ENCODE data around the gene PPP1R26. TPM values are rescaled to one million over a fixed set of nuclear protein-coding genes. Genes with fewer than 3 reads are reported as not detected.

Gene PPP1R26
- polyA plus RNA-seq, 1 donor from 2014 or later, result 20.1 TPM

DNA sequence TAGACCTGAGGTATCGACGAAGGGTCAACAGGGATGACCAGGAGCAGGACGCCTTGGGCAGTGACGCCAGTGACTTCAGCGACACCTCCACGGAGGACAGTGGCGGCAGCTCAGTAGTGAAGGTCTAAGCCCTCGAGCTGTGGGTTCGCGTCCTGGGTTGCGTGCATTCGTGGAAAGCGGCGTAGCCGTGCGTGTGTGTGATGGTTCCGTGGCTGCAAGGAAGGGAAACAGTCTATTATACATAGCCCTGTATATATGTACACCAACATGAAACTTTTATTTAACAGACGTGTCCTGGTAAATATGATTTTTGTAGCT is 8.4 kb downstream of the PPP1R26 start:
- H2AFZ ChIP-seq (ENCODE audit: low read depth, low read length), result no peak overlapping the region
- TF ChIP-seq MXI1 (conservative IDR thresholded peaks at IDR 0.05; ENCODE audit: poor library complexity, severe bottlenecking) (no peak), POLR2AphosphoS5 (IDR thresholded peaks at IDR 0.05) (no peak)
- H3K36me3 ChIP-seq (ENCODE audit: insufficient read depth, low read length), result no peaks in the 10 kb centered on the region
- no peaks in the 10 kb centered on the region for H3K79me2 ChIP-seq (replicated peaks; ENCODE audit: insufficient read depth, low read length)
- H3K9me3 ChIP-seq (ENCODE audit: low read length), result no peaks in the 10 kb centered on the region
- no peak overlapping the region for H3K9ac ChIP-seq (ENCODE audit: low read length)
- H3F3A ChIP-seq (ENCODE audit: insufficient read depth, low read length, poor library complexity, severe bottlenecking), result no peaks in the 10 kb centered on the region
- no peak overlapping the region for H3K27ac ChIP-seq (ENCODE audit: low read length)
- H3K27me3 ChIP-seq (ENCODE audit: insufficient read depth, low read depth, low read length), result no peaks in the 10 kb centered on the region
- H3K4me2 ChIP-seq (ENCODE audit: low read length), result no peak overlapping the region
- H3K4me3 ChIP-seq (ENCODE audit: low read length), result no peak overlapping the region
- H3K9me2 ChIP-seq (ENCODE audit: insufficient read depth, low read length), result no peaks in the 10 kb centered on the region
- no peaks in the 10 kb centered on the region for H4K20me1 ChIP-seq (ENCODE audit: insufficient read depth)

DNA sequence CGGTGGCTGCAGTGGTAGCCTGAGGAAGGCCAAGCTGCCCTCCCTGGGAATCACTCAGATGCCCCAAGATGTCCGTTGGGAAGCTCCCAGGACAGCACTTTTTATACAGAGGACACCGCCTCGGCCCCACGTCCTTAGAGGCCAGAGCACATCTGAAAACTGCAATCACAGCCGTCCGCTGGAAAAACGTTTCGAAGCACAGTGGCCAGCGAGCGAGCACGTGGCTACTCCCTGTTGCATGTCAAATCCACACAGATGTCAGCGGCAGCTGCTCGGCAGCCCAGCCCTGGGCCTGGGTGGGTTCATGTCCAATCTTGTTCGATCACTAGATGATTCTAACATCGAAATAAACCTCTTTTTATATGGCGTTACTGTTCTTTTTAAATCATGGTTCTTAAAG is 8.9 kb downstream of the PPP1R26 start:
- H3K79me2 ChIP-seq (replicated peaks; ENCODE audit: insufficient read depth, low read length), result no peaks in the 10 kb centered on the region
- no peaks in the 10 kb centered on the region for H4K20me1 ChIP-seq (ENCODE audit: insufficient read depth)
- H3K4me3 ChIP-seq (ENCODE audit: low read length), result no peak overlapping the region
- H3K27ac ChIP-seq (ENCODE audit: low read length), result no peak overlapping the region
- H3K9me2 ChIP-seq (ENCODE audit: insufficient read depth, low read length), result no peaks in the 10 kb centered on the region
- no peaks in the 10 kb centered on the region for H3K36me3 ChIP-seq (ENCODE audit: insufficient read depth, low read length)
- H3K4me2 ChIP-seq (ENCODE audit: low read length), result no peak overlapping the region
- no peak overlapping the region for H2AFZ ChIP-seq (ENCODE audit: low read depth, low read length)
- TF ChIP-seq TAF1 (IDR thresholded peaks at IDR 0.05; ENCODE audit: low read depth), result no peak
- TF ChIP-seq EP300 (conservative IDR thresholded peaks at IDR 0.05; ENCODE audit: poor library complexity, severe bottlenecking), result no peak
- TF ChIP-seq, protein P1, sequence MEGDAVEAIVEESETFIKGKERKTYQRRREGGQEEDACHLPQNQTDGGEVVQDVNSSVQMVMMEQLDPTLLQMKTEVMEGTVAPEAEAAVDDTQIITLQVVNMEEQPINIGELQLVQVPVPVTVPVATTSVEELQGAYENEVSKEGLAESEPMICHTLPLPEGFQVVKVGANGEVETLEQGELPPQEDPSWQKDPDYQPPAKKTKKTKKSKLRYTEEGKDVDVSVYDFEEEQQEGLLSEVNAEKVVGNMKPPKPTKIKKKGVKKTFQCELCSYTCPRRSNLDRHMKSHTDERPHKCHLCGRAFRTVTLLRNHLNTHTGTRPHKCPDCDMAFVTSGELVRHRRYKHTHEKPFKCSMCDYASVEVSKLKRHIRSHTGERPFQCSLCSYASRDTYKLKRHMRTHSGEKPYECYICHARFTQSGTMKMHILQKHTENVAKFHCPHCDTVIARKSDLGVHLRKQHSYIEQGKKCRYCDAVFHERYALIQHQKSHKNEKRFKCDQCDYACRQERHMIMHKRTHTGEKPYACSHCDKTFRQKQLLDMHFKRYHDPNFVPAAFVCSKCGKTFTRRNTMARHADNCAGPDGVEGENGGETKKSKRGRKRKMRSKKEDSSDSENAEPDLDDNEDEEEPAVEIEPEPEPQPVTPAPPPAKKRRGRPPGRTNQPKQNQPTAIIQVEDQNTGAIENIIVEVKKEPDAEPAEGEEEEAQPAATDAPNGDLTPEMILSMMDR (IDR thresholded peaks at IDR 0.05; ENCODE audit: poor library complexity, severe bottlenecking), result no peak
- no peak for TF ChIP-seq EZH2 (IDR thresholded peaks at IDR 0.05; ENCODE audit: borderline replicate concordance, insufficient read depth, low read length, poor library complexity, severe bottlenecking)
- TF ChIP-seq MXI1 (conservative IDR thresholded peaks at IDR 0.05; ENCODE audit: poor library complexity, severe bottlenecking), result no peak
- no peak for TF ChIP-seq POLR2AphosphoS5 (IDR thresholded peaks at IDR 0.05)
- no peak for TF ChIP-seq RAD21 (conservative IDR thresholded peaks at IDR 0.05)
- TF ChIP-seq SMC3 (conservative IDR thresholded peaks at IDR 0.05; ENCODE audit: poor library complexity), result no peak
- H3F3A ChIP-seq (ENCODE audit: insufficient read depth, low read length, poor library complexity, severe bottlenecking), result no peaks in the 10 kb centered on the region
- no peak overlapping the region for H3K9ac ChIP-seq (ENCODE audit: low read length)
- H3K9me3 ChIP-seq (ENCODE audit: low read length), result no peaks in the 10 kb centered on the region
- no peaks in the 10 kb centered on the region for H3K27me3 ChIP-seq (ENCODE audit: insufficient read depth, low read depth, low read length)

DNA sequence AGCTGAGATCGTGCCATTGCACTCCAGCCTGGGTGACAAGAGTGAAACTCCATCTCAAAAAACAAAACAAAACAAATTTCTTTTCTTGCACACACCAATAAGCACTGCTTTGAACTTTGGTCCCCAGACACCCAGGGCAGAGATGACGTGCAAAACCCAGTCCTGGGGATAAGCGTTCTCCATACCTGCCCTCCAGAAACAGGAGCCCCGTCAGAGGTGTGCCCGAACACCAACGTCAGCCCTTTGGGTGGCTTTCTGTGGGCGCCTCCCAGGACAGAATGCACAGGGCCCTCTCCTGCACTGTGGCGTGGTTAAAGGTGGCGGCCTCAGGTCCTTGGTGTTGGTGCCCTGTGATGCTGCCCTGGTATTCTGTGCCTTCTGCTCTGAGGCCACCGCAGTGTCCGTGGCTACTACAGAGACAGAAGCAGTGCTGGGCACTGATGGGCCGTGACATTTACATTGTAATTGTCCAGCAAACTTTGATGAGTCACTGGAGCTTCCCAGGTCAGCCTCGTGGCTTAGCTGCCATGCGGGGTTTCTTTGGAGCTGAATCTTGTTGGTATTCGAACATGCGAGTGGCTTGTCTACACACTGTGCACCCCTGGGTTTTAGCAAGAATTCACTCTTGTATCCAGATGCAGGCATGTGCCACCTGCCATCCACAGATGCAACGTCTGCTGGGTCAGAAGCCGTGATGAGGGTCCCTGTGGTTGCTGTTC is 9.8 kb downstream of the PPP1R26 start:
- no peak for TF ChIP-seq RAD21 (conservative IDR thresholded peaks at IDR 0.05)
- no peak for TF ChIP-seq TAF1 (IDR thresholded peaks at IDR 0.05; ENCODE audit: low read depth)
- no peak for TF ChIP-seq EP300 (conservative IDR thresholded peaks at IDR 0.05; ENCODE audit: poor library complexity, severe bottlenecking)
- no peak overlapping the region for H3K27ac ChIP-seq (ENCODE audit: low read length)
- no peak overlapping the region for H2AFZ ChIP-seq (ENCODE audit: low read depth, low read length)
- H3K4me2 ChIP-seq (ENCODE audit: low read length), result no peak overlapping the region
- no peak overlapping the region for H3K4me3 ChIP-seq (ENCODE audit: low read length)
- H3K9me2 ChIP-seq (ENCODE audit: insufficient read depth, low read length), result no peaks in the 10 kb centered on the region
- no peaks in the 10 kb centered on the region for H4K20me1 ChIP-seq (ENCODE audit: insufficient read depth)
- H3K79me2 ChIP-seq (replicated peaks; ENCODE audit: insufficient read depth, low read length), result no peaks in the 10 kb centered on the region
- no peaks in the 10 kb centered on the region for H3K27me3 ChIP-seq (ENCODE audit: insufficient read depth, low read depth, low read length)
- H3K36me3 ChIP-seq (ENCODE audit: insufficient read depth, low read length), result no peaks in the 10 kb centered on the region
- H3F3A ChIP-seq (ENCODE audit: insufficient read depth, low read length, poor library complexity, severe bottlenecking), result no peaks in the 10 kb centered on the region
- no peak overlapping the region for H3K9ac ChIP-seq (ENCODE audit: low read length)
- H3K9me3 ChIP-seq (ENCODE audit: low read length), result no peaks in the 10 kb centered on the region
